ENCODE data around the gene FAM98C.
"Not testable (repeated sequence)": the region's sequence is repeated elsewhere in the genome, so short reads cannot be mapped to it uniquely, and the experiment has no call there.

Gene FAM98C

DNA sequence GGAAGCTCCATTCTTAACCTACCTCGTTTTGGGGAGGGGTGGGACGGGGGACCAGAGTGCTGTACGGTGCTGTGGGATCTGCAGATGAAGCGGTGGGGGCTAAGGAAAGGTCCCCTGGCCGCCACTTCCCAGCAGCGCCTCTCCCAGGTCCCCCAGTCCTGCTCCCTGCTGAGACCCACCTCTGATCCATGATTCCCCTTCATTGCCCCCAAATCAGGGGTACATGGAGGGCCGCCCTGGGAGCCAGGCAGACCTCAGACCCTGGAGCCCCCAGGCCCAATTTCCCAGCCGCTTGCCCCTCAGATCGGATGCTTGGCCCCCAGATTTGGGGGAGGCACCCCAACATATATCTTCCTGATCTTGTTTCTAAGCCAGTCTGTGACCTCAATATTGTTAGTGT lies 3.8 kb upstream of the FAM98C start:
- no peak for DNase-seq

DNA sequence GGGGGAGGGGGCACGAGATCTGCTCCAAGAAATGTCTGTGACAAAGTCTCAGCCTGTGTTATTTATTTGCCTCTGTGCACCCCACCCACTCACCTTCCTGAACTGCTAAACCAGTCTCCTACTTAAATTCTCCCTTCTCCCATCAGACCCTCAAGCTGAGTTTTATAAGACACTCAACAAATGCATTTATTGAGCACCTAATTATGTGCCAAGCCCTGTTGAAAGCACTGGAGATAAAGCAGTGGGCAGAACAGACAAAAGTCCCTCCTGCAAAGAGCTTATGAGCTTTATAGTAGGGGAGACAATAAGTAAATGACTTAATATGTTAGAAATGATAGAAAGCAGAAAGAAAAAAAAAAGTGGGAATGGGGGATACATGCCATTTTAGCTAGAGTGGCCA lies 3.4 kb upstream of the FAM98C start:
- no peak for DNase-seq

GRCh38 chr19:38400361-38400760 lies 2.5 kb upstream of the FAM98C start:
- no peak for DNase-seq

- DNase-seq, result no peak
These were observed 1.7 kb upstream of the FAM98C start for GRCh38 chr19:38401148-38401547.

DNA sequence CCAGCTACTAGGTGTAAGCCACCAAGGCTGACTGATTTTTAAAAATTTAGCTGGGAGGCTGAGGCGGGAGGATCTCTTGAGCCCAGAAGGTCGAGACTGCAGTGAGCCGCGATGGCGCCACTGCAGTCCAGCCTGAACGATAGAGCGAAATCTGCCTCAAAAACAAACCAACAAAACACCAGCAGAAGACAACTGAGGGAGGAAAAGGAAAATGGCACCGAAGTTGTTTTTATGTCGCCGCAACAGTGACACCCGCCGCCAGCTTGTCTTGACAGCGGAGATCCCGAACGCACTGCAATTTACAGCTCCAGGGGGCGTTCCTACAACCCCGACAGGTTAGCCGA lies 298 bp upstream of the FAM98C start:
- no peak for DNase-seq

DNA sequence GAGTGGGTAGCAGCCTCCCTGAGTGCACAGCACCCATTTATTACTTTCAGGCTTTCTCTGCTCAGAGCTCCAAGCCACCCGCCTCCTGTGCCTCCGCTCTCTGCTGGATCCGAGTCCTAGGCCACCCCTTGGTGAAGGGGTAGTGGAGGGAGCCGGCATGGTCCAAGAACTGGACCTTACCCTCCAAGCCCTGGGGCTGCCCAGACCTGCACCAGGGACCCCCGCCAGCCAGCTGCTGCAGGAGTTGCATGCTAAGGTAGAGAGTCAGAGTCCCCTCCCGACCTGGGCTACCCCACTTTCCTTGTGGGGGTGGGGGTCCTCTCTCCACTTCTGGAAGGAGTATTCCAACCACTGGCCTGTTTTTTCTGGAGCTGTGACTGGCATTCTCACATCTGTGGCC lies 2.0 kb downstream of the FAM98C start:
- DNase-seq, result no peak

DNA sequence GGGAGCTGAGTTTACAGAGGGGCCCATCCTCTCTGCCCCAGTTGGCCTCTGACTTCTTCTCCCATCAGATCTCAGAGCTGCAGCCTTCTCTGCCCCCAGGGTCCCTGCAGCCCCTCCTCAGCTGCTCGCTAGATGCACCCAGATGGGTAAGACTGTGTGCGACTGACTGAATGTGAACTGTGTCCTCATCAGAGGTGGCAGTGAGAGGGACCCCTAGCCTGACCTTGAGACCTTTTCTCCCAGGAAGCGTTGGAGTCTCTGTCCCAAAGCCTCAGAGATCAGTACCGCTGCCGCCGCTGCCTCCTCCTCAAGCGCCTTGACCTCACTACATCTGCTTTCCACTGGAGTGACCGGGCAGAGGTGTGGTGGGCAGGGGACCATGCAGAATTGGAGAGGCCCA lies 2.4 kb downstream of the FAM98C start:
- no peak for DNase-seq

GRCh38 chr19:38409631-38410133 lies 6.8 kb downstream of the FAM98C start:
- DNase-seq, result no peak

- not testable (repeated sequence) for DNase-seq
These were observed 7.5 kb downstream of the FAM98C start for GRCh38 chr19:38410407-38410806.

DNA sequence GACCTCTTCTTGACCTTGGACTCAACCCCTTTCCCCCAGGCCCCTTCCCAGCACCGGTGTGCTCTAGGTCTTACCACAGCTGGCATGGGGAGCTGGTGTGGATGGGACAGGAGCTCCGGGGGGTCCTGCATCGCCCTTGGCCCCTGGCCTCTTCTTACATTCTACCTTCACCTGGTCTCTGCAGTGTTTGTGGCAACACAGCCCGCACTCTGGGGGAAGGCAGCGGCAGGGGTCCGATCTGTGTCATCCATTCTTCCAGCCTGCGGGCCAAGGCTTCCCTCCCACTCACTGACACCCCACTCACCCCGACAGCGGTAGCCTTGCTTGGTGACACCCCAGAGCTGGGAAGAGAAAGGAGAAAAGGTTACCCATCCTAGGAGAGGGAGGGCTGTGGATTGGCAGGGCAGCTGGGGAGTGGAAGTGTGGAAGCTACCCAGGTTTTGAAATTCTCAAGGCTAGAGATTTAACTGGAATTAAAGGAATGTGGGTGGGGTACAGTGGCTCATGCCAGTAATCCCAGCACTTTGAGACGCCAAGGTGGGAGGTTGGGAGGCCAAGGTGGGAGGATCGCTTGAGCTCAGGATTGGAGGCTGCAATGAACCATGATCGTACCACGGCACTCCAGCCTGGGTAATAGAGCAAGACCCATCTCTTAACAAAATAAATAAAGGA lies 8.3 kb downstream of the FAM98C start:
- DNase-seq, result no peak

GRCh38 chr19:38411898-38412297 lies 9.0 kb downstream of the FAM98C start:
- not testable (repeated sequence) for DNase-seq

- no peak for DNase-seq
These were observed 9.6 kb downstream of the FAM98C start for GRCh38 chr19:38412491-38412890.

DNA sequence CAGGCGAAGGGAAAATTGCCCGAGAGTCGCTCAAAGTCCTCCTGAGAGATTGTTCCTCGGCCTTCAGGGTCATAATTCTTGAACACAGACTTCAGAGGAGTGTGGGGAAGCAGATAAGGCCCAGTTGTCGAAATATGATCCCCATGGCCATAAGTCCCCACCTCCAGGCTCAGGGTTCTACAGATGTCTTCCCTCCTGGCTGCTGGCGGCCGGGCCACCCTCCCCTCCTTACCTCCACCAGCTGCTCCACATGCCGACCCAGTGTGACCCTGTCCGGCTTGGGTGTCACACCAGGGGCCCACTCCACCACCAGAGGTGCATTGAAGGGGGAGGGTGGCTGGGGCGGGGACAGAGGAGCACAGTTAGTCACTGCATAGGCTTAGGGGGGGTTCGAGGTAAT lies 10.1 kb downstream of the FAM98C start:
- no peak for DNase-seq

- DNase-seq, result no peak
These were observed 10.5 kb downstream of the FAM98C start for GRCh38 chr19:38413416-38413815.

- no peak for DNase-seq
These were observed 14.3 kb downstream of the FAM98C start for GRCh38 chr19:38417146-38417543.

- peak; percentile 85 for DNase-seq
These were observed 14.9 kb downstream of the FAM98C start for GRCh38 chr19:38417544-38418506.

GRCh38 chr19:38420935-38421334 lies 18.0 kb downstream of the FAM98C start:
- DNase-seq, result no peak

DNA sequence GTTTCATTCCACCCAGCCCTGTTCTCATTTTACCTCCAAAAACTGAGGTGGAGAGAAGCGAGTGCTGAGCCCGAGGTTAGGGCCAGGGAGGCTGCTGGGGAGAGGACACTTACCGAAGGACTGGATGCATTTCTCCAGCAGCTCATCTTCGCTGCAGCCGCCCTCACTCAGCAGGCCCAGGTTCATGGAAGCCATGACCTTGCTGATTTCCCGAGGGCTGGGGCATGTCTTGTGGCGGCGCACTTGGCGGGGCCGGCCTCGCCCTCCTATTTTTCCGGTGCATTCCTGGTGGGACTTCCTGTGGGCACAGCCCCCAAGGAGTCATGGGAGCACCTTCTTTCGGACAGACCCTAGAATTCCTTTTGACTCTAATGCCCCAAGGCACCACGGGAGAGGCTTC lies 19.0 kb downstream of the FAM98C start:
- DNase-seq, result no peak

GRCh38 chr19:38422438-38422837 lies 19.5 kb downstream of the FAM98C start:
- DNase-seq, result no peak

- no peak for DNase-seq
These were observed 21.4 kb downstream of the FAM98C start for GRCh38 chr19:38424272-38424671.

DNA sequence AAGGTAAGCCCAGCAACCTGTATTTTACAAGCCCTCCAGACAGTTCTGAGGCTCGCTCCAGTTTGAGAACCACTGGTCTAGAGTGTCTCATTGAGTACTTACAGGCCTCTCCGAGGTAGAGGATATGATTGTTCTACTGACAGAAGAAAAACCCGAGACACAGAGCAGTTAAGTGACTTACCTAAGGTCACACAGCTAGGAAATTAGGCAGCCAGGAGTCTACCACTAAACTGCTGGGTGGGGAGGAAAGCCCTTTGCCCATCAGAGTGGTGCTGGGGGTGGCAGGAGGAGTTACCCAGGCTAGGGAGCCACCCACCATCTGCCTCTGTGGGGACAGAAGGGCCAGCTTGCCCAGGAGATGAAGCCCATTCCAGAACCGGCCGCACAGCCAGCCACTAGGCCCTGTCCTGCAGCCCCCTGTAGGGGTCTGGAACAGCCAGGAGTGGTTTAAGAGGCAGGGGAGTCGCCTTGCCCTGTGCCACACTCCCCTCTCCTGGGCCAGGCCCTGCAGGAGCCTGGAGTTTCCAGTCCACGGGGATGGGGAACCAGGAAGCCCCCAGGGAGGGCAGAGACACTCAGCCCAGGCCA lies 22.4 kb downstream of the FAM98C start:
- DNase-seq, result no peak

- peak; percentile 70 for DNase-seq
These were observed 23.0 kb downstream of the FAM98C start, which contains the start of gene RASGRP4 for GRCh38 chr19:38425810-38426466. Gene RASGRP4 (minus strand): TSS chr19:38426219. CDS start chr19:38426091, 128 bp downstream.

Measured in hematopoietic multipotent progenitor cell treated with erythropoietin and hydrocortisone succinate and interleukin-3 and kit ligand, for 6 days (in vitro differentiated cells).